BLaER1 (cell line): ENCODE results near the gene TSPAN1.

Experiments used
- H3K27ac ChIP-seq: shearing (Covaris generic); formaldehyde crosslinking; 2 replicates; pipeline ENCODE4 v1.8.1; 2022
- H3K27me3 ChIP-seq: shearing (Covaris generic); formaldehyde crosslinking; 2 replicates; pipeline ENCODE4 v1.8.1; 2022
- H3K36me3 ChIP-seq: shearing (Covaris generic); formaldehyde crosslinking; 2 replicates; pipeline ENCODE4 v1.8.1; 2022
- H3K4me1 ChIP-seq: shearing (Covaris generic); formaldehyde crosslinking; 2 replicates; pipeline ENCODE4 v1.8.1; 2022
- H3K4me2 ChIP-seq: shearing (Covaris generic); formaldehyde crosslinking; 2 replicates; pipeline ENCODE4 v1.8.1; 2022
- H3K4me3 ChIP-seq: shearing (Covaris generic); formaldehyde crosslinking; 2 replicates; pipeline ENCODE4 v1.8.1; 2022
- H3K9ac ChIP-seq: shearing (Covaris generic); formaldehyde crosslinking; 2 replicates; pipeline ENCODE4 v1.8.1; 2022
- H3K9me3 ChIP-seq: shearing (Covaris generic); formaldehyde crosslinking; 2 replicates; pipeline ENCODE4 v1.8.1; 2022
- H4K20me1 ChIP-seq: shearing (Covaris generic); formaldehyde crosslinking; 2 replicates; pipeline ENCODE4 v1.8.1; 2022
- Cebpa-rat ChIP-seq: shearing (Covaris generic); IDR thresholded peaks from 2 replicates; pipeline ENCODE4 v1.8.1; 2022

Gene TSPAN1

GRCh38 chr1:46194641-46195193 lies 19.8 kb downstream of the TSPAN1 start:
- no peak overlapping the region for H3K4me3 ChIP-seq
- H3K27ac ChIP-seq = no peak overlapping the region
- no peak overlapping the region for H3K9ac ChIP-seq
- no peak overlapping the region for H3K4me2 ChIP-seq
- H3K36me3 ChIP-seq = peaks cover 62% of the 10 kb centered on the region
- no peaks in the 10 kb centered on the region for H3K9me3 ChIP-seq
- H4K20me1 ChIP-seq = no peaks in the 10 kb centered on the region
- no peaks in the 10 kb centered on the region for H3K27me3 ChIP-seq
- TF ChIP-seq Cebpa-rat = no peak
- H3K4me1 ChIP-seq = peaks cover 34% of the 10 kb centered on the region

GRCh38 chr1:46196609-46197008 lies 21.7 kb downstream of the TSPAN1 start:
- Histone ChIP-seq H3K9ac (no peak overlapping the region), H3K9me3 (no peaks in the 10 kb centered on the region), H3K4me1 (peaks cover 34% of the 10 kb centered on the region), H3K27ac (no peak overlapping the region), H3K4me2 (0 out of 2 replicates have a peak overlapping the region, but pooled peaks have one; percentile 93), H3K27me3 (no peaks in the 10 kb centered on the region), H4K20me1 (no peaks in the 10 kb centered on the region), H3K4me3 (no peak overlapping the region), H3K36me3 (peaks cover 44% of the 10 kb centered on the region)
- TF ChIP-seq Cebpa-rat = no peak

GRCh38 chr1:46197560-46197963 lies 22.7 kb downstream of the TSPAN1 start:
- no peaks in the 10 kb centered on the region for H4K20me1 ChIP-seq
- peak overlapping the region; percentile 93 for H3K4me2 ChIP-seq
- H3K27me3 ChIP-seq = no peaks in the 10 kb centered on the region
- H3K36me3 ChIP-seq = peaks cover 35% of the 10 kb centered on the region
- peak overlapping the region; percentile 89 for H3K27ac ChIP-seq
- H3K9me3 ChIP-seq = no peaks in the 10 kb centered on the region
- peaks cover 39% of the 10 kb centered on the region for H3K4me1 ChIP-seq
- peak overlapping the region; percentile 83 for H3K4me3 ChIP-seq
- H3K9ac ChIP-seq = peak overlapping the region; percentile 89
- TF ChIP-seq Cebpa-rat = no peak

GRCh38 chr1:46197964-46198811 lies 23.3 kb downstream of the TSPAN1 start, which contains the start of gene POMGNT1:
Gene POMGNT1 (minus strand): TSS chr1:46198434. CDS start chr1:46197821, 613 bp downstream.
- peaks cover 29% of the 10 kb centered on the region for H3K36me3 ChIP-seq

GRCh38 chr1:46199233-46199749 lies 24.4 kb downstream of the TSPAN1 start:
- H3K4me1 ChIP-seq = peaks cover 56% of the 10 kb centered on the region
- peak overlapping the region; percentile 89 for H3K9ac ChIP-seq

More at GRCh38 chr1:46197964-46198811, 23.3 kb downstream of the TSPAN1 start, which contains the start of gene POMGNT1:
- Histone ChIP-seq H3K9ac (peak within 1 kb of the TSS; percentile 89), H3K27ac (peak within 1 kb of the TSS; percentile 89), H3K9me3 (no peaks in the 10 kb centered on the region), H3K4me1 (peaks cover 46% of the 10 kb centered on the region), H3K4me3 (peak within 1 kb of the TSS; percentile 83), H4K20me1 (no peaks in the 10 kb centered on the region), H3K4me2 (peak within 1 kb of the TSS; percentile 93), H3K27me3 (peaks cover under 1% of the 10 kb centered on the region; the same call in 1 of the 2 replicates)
- no peak for TF ChIP-seq Cebpa-rat

GRCh38 chr1:46203738-46204405 lies 29.0 kb downstream of the TSPAN1 start:
- H3K4me2 ChIP-seq = peak overlapping the region; percentile 97
- H3K27me3 ChIP-seq = peaks cover 9% of the 10 kb centered on the region; the same call in 1 of the 2 replicates
- TF ChIP-seq Cebpa-rat = no peak
- peak overlapping the region; percentile 4; the same call in 1 of the 2 replicates for H3K27ac ChIP-seq
- H3K36me3 ChIP-seq = no peaks in the 10 kb centered on the region
- H3K4me1 ChIP-seq = peaks cover 46% of the 10 kb centered on the region
- H3K9ac ChIP-seq = peak overlapping the region; percentile 78
- H4K20me1 ChIP-seq = no peaks in the 10 kb centered on the region
- peak overlapping the region; percentile 75 for H3K4me3 ChIP-seq
- no peaks in the 10 kb centered on the region for H3K9me3 ChIP-seq

More at GRCh38 chr1:46199233-46199749, 24.4 kb downstream of the TSPAN1 start:
- no peaks in the 10 kb centered on the region for H4K20me1 ChIP-seq
- no peak overlapping the region for H3K27ac ChIP-seq
- H3K36me3 ChIP-seq = peaks cover 18% of the 10 kb centered on the region
- peaks cover 9% of the 10 kb centered on the region; the same call in 1 of the 2 replicates for H3K27me3 ChIP-seq
- no peak for TF ChIP-seq Cebpa-rat
- no peaks in the 10 kb centered on the region for H3K9me3 ChIP-seq
- H3K4me2 ChIP-seq = peak overlapping the region; percentile 93
- H3K4me3 ChIP-seq = peak overlapping the region; percentile 83

GRCh38 chr1:46204406-46204742 lies 29.5 kb downstream of the TSPAN1 start:
- Histone ChIP-seq H3K4me3 (peak overlapping the region; percentile 75; the same call in 1 of the 2 replicates), H3K36me3 (no peaks in the 10 kb centered on the region), H3K27me3 (peaks cover 9% of the 10 kb centered on the region; the same call in 1 of the 2 replicates), H3K9me3 (no peaks in the 10 kb centered on the region), H3K27ac (no peak overlapping the region), H3K4me1 (peaks cover 41% of the 10 kb centered on the region), H3K9ac (no peak overlapping the region), H3K4me2 (peak overlapping the region; percentile 97), H4K20me1 (no peaks in the 10 kb centered on the region)
- TF ChIP-seq Cebpa-rat = no peak

- H3K27ac ChIP-seq = no peak overlapping the region
- H4K20me1 ChIP-seq = no peaks in the 10 kb centered on the region
- H3K4me1 ChIP-seq = peaks cover 45% of the 10 kb centered on the region
- H3K36me3 ChIP-seq = no peaks in the 10 kb centered on the region
- no peak overlapping the region for H3K9ac ChIP-seq
- TF ChIP-seq Cebpa-rat = no peak
- H3K27me3 ChIP-seq = peaks cover 9% of the 10 kb centered on the region; the same call in 1 of the 2 replicates
- no peak overlapping the region for H3K4me3 ChIP-seq
- H3K4me2 ChIP-seq = no peak overlapping the region
- no peaks in the 10 kb centered on the region for H3K9me3 ChIP-seq
Measured at GRCh38 chr1:46205141-46205540, 30.3 kb downstream of the TSPAN1 start.

GRCh38 chr1:46205791-46206190 lies 30.9 kb downstream of the TSPAN1 start:
- peaks cover 45% of the 10 kb centered on the region for H3K4me1 ChIP-seq
- no peak overlapping the region for H3K4me2 ChIP-seq
- H3K9me3 ChIP-seq = no peaks in the 10 kb centered on the region
- no peak overlapping the region for H3K4me3 ChIP-seq
- peaks cover 9% of the 10 kb centered on the region; the same call in 1 of the 2 replicates for H3K27me3 ChIP-seq
- no peak for TF ChIP-seq Cebpa-rat
- H3K27ac ChIP-seq = no peak overlapping the region
- H3K9ac ChIP-seq = no peak overlapping the region
- no peaks in the 10 kb centered on the region for H3K36me3 ChIP-seq
- no peaks in the 10 kb centered on the region for H4K20me1 ChIP-seq
